ENCODE data around the gene LHFPL3. TPM values are rescaled to one million over a fixed set of nuclear protein-coding genes. Genes with fewer than 3 reads are reported as not detected.

The LHFPL3 gene
- total and polyA plus RNA-seq, 2 donors (not counting 3 experiments of a cell fraction or from before 2014, with no cell fraction given): not detected

DNA sequence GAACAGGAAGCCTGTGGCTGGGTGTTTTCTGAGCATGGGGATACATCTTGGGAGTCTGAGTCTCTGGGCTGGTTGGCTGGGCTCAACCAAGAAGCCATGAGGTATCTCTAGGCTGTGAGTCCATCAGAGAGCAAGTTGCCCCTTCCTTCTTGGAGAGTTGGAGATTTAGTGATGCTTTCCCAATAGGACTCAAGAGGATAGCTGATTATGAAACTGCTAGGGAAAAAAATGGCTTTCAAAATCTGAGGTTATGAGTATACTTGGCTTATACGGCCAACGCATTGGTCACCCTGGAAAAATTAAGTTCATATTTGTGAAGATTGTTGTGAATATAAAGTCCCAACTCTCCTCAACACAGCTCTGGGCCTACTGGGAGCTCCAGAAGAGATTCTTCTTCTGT lies 522.9 kb downstream of the LHFPL3 start:
- DNase-seq (ENCODE audit: low read depth, low spot score) (no peak), FAIRE-seq (no peak)
- Histone ChIP-seq H4K20me1 (replicated peaks; ENCODE audit: control insufficient read depth, extremely low read depth, insufficient read depth, low read length) (no peaks in the 10 kb centered on the region), H3K27ac (ENCODE audit: insufficient read depth, low read depth, low read length) (no peak overlapping the region), H3K36me3 (ENCODE audit: control insufficient read depth in 2 of 2, extremely low read depth in 1 of 2, insufficient read depth in 2 of 2, low read length in 2 of 2) (no peaks in the 10 kb centered on the region), H3K9me1 (replicated peaks; ENCODE audit: control insufficient read depth, extremely low read depth, insufficient read depth, low read length) (no peaks in the 10 kb centered on the region), H3K27me3 (ENCODE audit: control insufficient read depth in 2 of 2, insufficient read depth in 2 of 2, low read length in 2 of 2) (peaks cover 7 to 8% of the 10 kb centered on the region in 2 experiments), H3K4me3 (replicated peaks in 1 of 3; ENCODE audit: insufficient read depth in 1 of 3, low read depth in 1 of 3, low read length in 3 of 3) (no peak overlapping the region), H3K4me1 (ENCODE audit: control insufficient read depth, extremely low read depth, insufficient read depth, low read length) (no peaks in the 10 kb centered on the region), H3K9ac (replicated peaks; ENCODE audit: extremely low read depth, insufficient read depth, low read length) (no peak overlapping the region), H3K4me2 (ENCODE audit: insufficient read depth, low read length) (no peak overlapping the region), H3K79me2 (ENCODE audit: control insufficient read depth, insufficient read depth, low read length) (no peaks in the 10 kb centered on the region), H2AFZ (ENCODE audit: low read depth, low read length) (no peak overlapping the region), H3K9me3 (replicated peaks; ENCODE audit: control insufficient read depth, insufficient read depth, low read length) (no peaks in the 10 kb centered on the region)
- ChIA-PET CTCF (interaction anchor here (1.5 to 2.5 kb wide), 2 partner anchors 208 to 619 kb away, joined by 10 to 16 read pairs; no protein-coding TSS in a partner anchor), POLR2A (no interaction called here)
- TF ChIP-seq MYC (IDR thresholded peaks at IDR 0.05; ENCODE audit: low read depth, low read length): no peak
- no peak for TF ChIP-seq FOS (IDR thresholded peaks at IDR 0.05; ENCODE audit: borderline replicate concordance, insufficient read depth, low read length)
- intact Hi-C loops (cut with micrococcal nuclease): no loop called here
- no TSS peak for BruUV-seq (replicated peaks)
- dilution Hi-C loops (cut with MboI; ENCODE audit: extremely low pct_ligation_motif_present, low sequenced_read_pairs): no loop called here

DNA sequence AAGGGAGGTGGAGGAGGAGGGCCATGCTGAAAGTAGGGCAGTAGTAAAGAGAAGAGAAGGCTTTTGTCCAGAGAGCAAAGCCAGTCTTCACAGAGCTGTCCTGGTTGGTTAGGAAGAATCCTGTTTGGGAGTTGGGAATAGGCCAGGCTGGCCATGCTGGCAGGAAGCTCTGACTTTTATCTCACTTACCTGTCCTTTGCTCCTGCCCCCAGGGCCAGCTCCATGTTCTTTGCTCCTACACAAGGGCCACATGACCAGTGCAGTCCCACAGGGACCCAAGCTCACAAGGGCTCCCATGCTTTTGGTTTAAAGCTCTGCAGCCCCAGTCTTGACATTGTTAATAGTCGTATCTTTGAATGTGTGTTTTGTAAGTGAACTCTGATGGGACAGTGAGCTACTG lies 524.0 kb downstream of the LHFPL3 start:
- Histone ChIP-seq H4K20me1 (replicated peaks; ENCODE audit: control insufficient read depth, extremely low read depth, insufficient read depth, low read length) (no peaks in the 10 kb centered on the region), H3K4me1 (ENCODE audit: control insufficient read depth, extremely low read depth, insufficient read depth, low read length) (no peaks in the 10 kb centered on the region), H3K4me3 (replicated peaks in 1 of 3; ENCODE audit: insufficient read depth in 1 of 3, low read depth in 1 of 3, low read length in 3 of 3) (no peak overlapping the region), H3K79me2 (ENCODE audit: control insufficient read depth, insufficient read depth, low read length) (no peaks in the 10 kb centered on the region), H2AFZ (ENCODE audit: low read depth, low read length) (no peak overlapping the region), H3K9me1 (replicated peaks; ENCODE audit: control insufficient read depth, extremely low read depth, insufficient read depth, low read length) (no peaks in the 10 kb centered on the region), H3K27me3 (ENCODE audit: control insufficient read depth in 2 of 2, insufficient read depth in 2 of 2, low read length in 2 of 2) (peaks cover 4 to 8% of the 10 kb centered on the region in 2 experiments), H3K4me2 (ENCODE audit: insufficient read depth, low read length) (no peak overlapping the region), H3K9ac (replicated peaks; ENCODE audit: extremely low read depth, insufficient read depth, low read length) (no peak overlapping the region), H3K27ac (ENCODE audit: insufficient read depth, low read depth, low read length) (no peak overlapping the region), H3K9me3 (replicated peaks; ENCODE audit: control insufficient read depth, insufficient read depth, low read length) (no peaks in the 10 kb centered on the region), H3K36me3 (ENCODE audit: control insufficient read depth in 2 of 2, extremely low read depth in 1 of 2, insufficient read depth in 2 of 2, low read length in 2 of 2) (no peaks in the 10 kb centered on the region)
- TF ChIP-seq GATA2 (IDR thresholded peaks at IDR 0.05; ENCODE audit: insufficient read depth, insufficient read length, low read depth, low read length) (no peak), POLR2AphosphoS5 (IDR thresholded peaks at IDR 0.05; ENCODE audit: insufficient read depth, low read depth, low read length) (no peak), POLR2A (IDR thresholded peaks at IDR 0.05; ENCODE audit: low read depth, low read length) (no peak), FOS (IDR thresholded peaks at IDR 0.05; ENCODE audit: borderline replicate concordance, insufficient read depth, low read length) (no peak), EZH2 (IDR thresholded peaks at IDR 0.05; ENCODE audit: borderline replicate concordance, low read depth, low read length, severe bottlenecking) (no peak), MYC (IDR thresholded peaks at IDR 0.05; ENCODE audit: low read depth, low read length) (no peak)
- TF ChIP-seq, protein P1, sequence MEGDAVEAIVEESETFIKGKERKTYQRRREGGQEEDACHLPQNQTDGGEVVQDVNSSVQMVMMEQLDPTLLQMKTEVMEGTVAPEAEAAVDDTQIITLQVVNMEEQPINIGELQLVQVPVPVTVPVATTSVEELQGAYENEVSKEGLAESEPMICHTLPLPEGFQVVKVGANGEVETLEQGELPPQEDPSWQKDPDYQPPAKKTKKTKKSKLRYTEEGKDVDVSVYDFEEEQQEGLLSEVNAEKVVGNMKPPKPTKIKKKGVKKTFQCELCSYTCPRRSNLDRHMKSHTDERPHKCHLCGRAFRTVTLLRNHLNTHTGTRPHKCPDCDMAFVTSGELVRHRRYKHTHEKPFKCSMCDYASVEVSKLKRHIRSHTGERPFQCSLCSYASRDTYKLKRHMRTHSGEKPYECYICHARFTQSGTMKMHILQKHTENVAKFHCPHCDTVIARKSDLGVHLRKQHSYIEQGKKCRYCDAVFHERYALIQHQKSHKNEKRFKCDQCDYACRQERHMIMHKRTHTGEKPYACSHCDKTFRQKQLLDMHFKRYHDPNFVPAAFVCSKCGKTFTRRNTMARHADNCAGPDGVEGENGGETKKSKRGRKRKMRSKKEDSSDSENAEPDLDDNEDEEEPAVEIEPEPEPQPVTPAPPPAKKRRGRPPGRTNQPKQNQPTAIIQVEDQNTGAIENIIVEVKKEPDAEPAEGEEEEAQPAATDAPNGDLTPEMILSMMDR (IDR thresholded peaks at IDR 0.05; ENCODE audit: extremely low read depth in 1 of 2, insufficient read depth in 1 of 2, low read depth in 1 of 2, low read length in 2 of 2): no peak
- TF ChIP-seq, protein P2, sequence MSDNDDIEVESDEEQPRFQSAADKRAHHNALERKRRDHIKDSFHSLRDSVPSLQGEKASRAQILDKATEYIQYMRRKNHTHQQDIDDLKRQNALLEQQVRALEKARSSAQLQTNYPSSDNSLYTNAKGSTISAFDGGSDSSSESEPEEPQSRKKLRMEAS (IDR thresholded peaks at IDR 0.05; ENCODE audit: insufficient read depth, insufficient read length): no peak
- BruUV-seq (replicated peaks): no TSS peak
- CTCF ChIA-PET: interaction anchor here (0.8 to 2.5 kb wide), 5 partner anchors 9 to 620 kb away, joined by 3 to 16 read pairs (median 4); no protein-coding TSS in a partner anchor
- POLR2A ChIA-PET: no interaction called here
- no peak for DNase-seq (ENCODE audit: low read depth, low spot score)
- dilution Hi-C loops (cut with MboI; ENCODE audit: extremely low pct_ligation_motif_present, low sequenced_read_pairs) (no loop called here), intact Hi-C loops (cut with micrococcal nuclease) (no loop called here)
- FAIRE-seq: no peak

Measured in endothelial cell of umbilical vein (primary cell).